ENCODE results near the gene AHCYL2.

The AHCYL2 gene

DNA sequence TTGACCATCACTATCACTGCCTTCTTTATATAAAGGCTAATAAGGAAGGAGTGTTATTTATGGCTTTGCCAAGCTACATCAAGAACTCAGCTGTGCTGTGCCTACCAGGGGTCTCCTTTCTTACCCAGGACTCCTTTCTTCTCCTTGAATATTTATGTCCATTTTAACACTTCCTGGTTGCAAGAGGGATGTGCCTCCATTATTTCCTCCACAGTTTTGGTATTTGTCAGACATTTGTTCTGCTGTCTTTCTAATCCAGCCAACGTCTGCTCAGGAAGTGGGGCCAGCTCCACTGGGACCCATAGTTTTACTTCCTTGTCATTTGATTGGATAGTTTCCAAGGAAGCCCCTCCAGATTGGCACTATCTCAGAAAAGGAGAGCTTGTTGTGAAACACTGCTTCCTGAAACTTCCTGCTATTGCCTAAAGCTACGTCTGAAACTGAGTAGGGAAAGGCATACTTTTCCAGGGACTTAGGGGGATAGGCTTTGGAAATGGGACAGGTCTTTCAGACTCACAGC is 202.8 kb downstream of the AHCYL2 start:
- Histone ChIP-seq H3K4me2 (ENCODE audit: low read length) (no peak overlapping the region), H3K4me1 (no peaks in the 10 kb centered on the region), H3K4me3 (ENCODE audit: low read depth, low read length) (no peak overlapping the region), H2AFZ (no peak overlapping the region), H3K27me3 (ENCODE audit: control insufficient read depth, insufficient read depth, low read length) (no peaks in the 10 kb centered on the region), H3K79me2 (no peaks in the 10 kb centered on the region), H3K9ac (no peak overlapping the region), H3K27ac (no peak overlapping the region), H3K9me3 (ENCODE audit: control insufficient read depth, low read length) (no peaks in the 10 kb centered on the region), H3K36me3 (ENCODE audit: control insufficient read depth, insufficient read depth, low read length) (no peaks in the 10 kb centered on the region)
- TF ChIP-seq, protein P1, sequence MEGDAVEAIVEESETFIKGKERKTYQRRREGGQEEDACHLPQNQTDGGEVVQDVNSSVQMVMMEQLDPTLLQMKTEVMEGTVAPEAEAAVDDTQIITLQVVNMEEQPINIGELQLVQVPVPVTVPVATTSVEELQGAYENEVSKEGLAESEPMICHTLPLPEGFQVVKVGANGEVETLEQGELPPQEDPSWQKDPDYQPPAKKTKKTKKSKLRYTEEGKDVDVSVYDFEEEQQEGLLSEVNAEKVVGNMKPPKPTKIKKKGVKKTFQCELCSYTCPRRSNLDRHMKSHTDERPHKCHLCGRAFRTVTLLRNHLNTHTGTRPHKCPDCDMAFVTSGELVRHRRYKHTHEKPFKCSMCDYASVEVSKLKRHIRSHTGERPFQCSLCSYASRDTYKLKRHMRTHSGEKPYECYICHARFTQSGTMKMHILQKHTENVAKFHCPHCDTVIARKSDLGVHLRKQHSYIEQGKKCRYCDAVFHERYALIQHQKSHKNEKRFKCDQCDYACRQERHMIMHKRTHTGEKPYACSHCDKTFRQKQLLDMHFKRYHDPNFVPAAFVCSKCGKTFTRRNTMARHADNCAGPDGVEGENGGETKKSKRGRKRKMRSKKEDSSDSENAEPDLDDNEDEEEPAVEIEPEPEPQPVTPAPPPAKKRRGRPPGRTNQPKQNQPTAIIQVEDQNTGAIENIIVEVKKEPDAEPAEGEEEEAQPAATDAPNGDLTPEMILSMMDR (IDR thresholded peaks at IDR 0.05), result no peak

DNA sequence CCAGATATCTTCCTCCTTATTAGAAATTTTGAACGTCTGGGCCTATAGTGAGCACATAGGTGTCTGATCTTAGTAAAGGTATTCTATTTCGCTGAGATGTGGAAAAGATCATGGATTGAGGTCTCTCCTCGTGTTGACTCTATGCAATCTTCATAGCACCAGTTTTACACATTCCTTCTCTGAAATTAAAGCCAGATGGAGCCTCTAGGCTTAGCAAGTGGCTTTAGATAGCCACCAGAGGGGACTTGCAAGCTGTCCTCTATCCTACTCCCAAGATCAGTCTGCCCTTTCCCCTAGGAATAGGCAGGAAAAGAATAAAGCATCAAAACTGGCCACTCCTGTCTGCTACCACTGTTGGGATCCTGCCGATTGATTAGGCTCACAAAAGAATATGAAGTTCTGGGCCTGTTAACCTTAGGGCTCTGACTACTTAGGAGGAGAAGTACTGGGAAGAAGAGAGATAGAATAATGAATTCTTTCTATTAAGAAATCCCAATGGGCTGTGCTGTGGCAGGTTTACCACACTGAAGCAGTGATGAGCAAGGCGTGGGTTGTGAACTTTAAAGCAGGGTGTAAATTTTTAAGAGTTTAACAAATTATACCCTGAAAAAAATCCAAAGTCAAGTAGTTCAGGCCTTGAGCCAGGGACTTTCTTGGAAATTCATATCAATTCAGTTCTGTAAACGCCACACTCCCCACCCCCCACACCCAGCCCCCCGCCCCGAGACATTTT is 207.2 kb downstream of the AHCYL2 start:
- Histone ChIP-seq H3K4me2 (ENCODE audit: low read length) (no peak overlapping the region), H3K4me3 (ENCODE audit: low read depth, low read length) (no peak overlapping the region), H2AFZ (no peak overlapping the region), H3K27ac (no peak overlapping the region), H3K9ac (no peak overlapping the region), H3K36me3 (ENCODE audit: control insufficient read depth, insufficient read depth, low read length) (no peaks in the 10 kb centered on the region), H3K4me1 (no peaks in the 10 kb centered on the region), H3K27me3 (ENCODE audit: control insufficient read depth, insufficient read depth, low read length) (no peaks in the 10 kb centered on the region), H3K79me2 (no peaks in the 10 kb centered on the region), H3K9me3 (ENCODE audit: control insufficient read depth, low read length) (no peaks in the 10 kb centered on the region)
- TF ChIP-seq, protein P1 (IDR thresholded peaks at IDR 0.05), result no peak

DNA sequence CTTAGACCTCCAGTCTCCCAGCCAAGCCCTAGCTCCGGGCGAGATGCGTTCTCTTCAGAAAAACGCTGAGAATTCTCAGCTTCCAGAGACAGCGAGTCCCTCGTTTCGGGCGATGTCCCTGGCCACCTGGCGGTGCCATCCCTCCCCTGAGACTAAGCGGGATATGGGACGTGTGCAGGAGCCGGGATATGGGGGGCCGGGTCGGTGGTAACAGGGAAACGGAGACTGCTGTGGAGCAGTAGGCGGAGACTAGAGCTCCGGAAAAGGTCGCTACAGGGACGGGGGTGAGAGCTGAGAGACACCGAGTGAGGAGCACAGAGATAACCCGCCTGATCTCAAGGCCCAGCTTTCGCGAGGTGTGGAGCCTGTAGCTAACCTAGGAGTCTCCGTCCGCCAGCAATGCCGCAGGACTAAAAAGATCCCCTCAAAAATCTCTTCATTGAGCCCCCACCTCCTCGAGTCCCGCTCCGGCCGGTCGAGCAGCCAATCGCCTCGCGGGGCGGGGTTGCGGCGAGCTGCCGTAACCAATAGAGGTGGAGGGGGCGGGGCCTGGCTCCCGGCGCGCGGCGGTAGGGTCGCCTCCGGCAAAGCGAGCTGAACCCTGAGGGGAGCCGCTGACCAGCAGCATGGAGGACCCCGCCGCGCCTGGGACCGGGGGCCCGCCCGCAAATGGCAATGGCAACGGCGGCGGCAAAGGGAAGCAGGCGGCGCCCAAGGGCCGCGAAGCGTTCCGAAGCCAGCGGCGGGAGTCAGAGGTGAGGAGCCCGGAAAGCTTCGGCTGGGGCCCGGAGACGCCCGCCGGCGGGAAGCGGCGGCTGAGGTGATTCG is 209.2 kb downstream of the AHCYL2 start, which contains the start of gene STRIP2:
STRIP2 (plus strand) TSS at position 586 of the 828 bp plus-strand sequence; CDS start at position 627, 41 bp downstream.
- Histone ChIP-seq H3K27ac (no peak within 1 kb of the TSS), H3K36me3 (ENCODE audit: control insufficient read depth, insufficient read depth, low read length) (no peaks in the 10 kb centered on the region)
- TF ChIP-seq, protein P1 (IDR thresholded peaks at IDR 0.05), result no peak

DNA sequence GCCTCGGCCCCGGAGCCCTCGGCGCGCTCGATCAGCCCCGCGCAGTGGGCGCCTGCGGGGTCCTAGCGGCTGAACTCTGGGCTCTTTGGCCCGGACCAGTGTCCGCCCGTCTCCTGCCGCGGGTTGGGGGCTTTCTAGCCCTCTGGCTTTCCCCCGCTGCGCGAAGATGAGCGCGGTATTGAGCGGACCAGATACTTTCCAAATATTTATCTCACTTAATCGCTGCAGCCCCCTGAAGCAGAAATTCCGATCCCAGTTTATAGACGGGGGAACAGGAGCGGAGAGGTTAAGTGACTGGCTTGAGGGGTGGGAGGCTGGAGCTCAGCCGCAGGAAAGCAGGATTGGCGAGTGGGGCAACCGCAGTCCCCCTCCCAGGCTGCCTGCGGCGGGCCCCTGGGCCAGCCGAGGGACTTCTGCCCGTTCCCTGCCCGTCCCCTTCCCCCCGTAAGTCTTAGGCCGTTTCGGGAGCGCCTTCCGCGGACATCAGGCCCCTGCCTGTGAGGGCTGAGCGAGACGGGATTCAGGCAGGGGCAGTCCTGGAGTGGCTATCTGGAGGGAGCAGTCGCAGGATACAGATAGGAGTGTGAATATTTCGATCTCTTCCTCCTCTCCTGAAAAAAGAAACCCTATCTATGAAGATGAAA is 210.0 kb downstream of the AHCYL2 start:
- H3K4me2 ChIP-seq (ENCODE audit: low read length), result peak overlapping the region; percentile 74
- H3K27ac ChIP-seq, result no peak overlapping the region
- H3K36me3 ChIP-seq (ENCODE audit: control insufficient read depth, insufficient read depth, low read length), result no peaks in the 10 kb centered on the region
- H3K79me2 ChIP-seq, result no peaks in the 10 kb centered on the region
- peak overlapping the region; percentile 64 for H3K4me3 ChIP-seq (ENCODE audit: low read depth, low read length)
- no peaks in the 10 kb centered on the region for H3K4me1 ChIP-seq
- no peaks in the 10 kb centered on the region for H3K27me3 ChIP-seq (ENCODE audit: control insufficient read depth, insufficient read depth, low read length)
- TF ChIP-seq, protein P1 (IDR thresholded peaks at IDR 0.05), result no peak
- no peaks in the 10 kb centered on the region for H3K9me3 ChIP-seq (ENCODE audit: control insufficient read depth, low read length)
- no peak overlapping the region for H3K9ac ChIP-seq
- H2AFZ ChIP-seq, result peak overlapping the region; percentile 79

More for the DNA sequence above, 209.2 kb downstream of the AHCYL2 start, which contains the start of gene STRIP2:
- H3K9me3 ChIP-seq (ENCODE audit: control insufficient read depth, low read length), result no peaks in the 10 kb centered on the region
- H3K27me3 ChIP-seq (ENCODE audit: control insufficient read depth, insufficient read depth, low read length), result no peaks in the 10 kb centered on the region
- peak within 1 kb of the TSS; percentile 79 for H2AFZ ChIP-seq
- H3K4me3 ChIP-seq (ENCODE audit: low read depth, low read length), result peak within 1 kb of the TSS; percentile 64
- no peaks in the 10 kb centered on the region for H3K4me1 ChIP-seq
- H3K4me2 ChIP-seq (ENCODE audit: low read length), result peak within 1 kb of the TSS; percentile 74
- no peak within 1 kb of the TSS for H3K9ac ChIP-seq
- no peaks in the 10 kb centered on the region for H3K79me2 ChIP-seq
